GM21367 (cell line): ENCODE results near the gene SPATA31E1.
"Not testable (repeated sequence)": the region's sequence is repeated elsewhere in the genome, so short reads cannot be mapped to it uniquely, and the experiment has no call there.

Source experiments
- ATAC-seq: cut with Tn5 transposase; IDR thresholded peaks from one replicate; pipeline ENCODE4 v1.9.1; 2021; ENCODE audit not compliant: unreplicated experiment

The SPATA31E1 gene

GRCh38 chr9:87882627-87883026 lies at the start of gene SPATA31E1:
TSS of gene SPATA31E1 (plus strand) at chr9:87882877. CDS start at chr9:87882892, 15 bp downstream.
- ATAC-seq, result no peak

GRCh38 chr9:87834357-87834756 lies 48.3 kb upstream of the SPATA31E1 start:
- no peak for ATAC-seq

- ATAC-seq, result no peak
These were observed 46.1 kb upstream of the SPATA31E1 start for GRCh38 chr9:87836536-87836935.

- no peak for ATAC-seq
These were observed 45.5 kb upstream of the SPATA31E1 start for GRCh38 chr9:87836951-87837705.

- no peak for ATAC-seq
These were observed 42.5 kb upstream of the SPATA31E1 start for GRCh38 chr9:87840134-87840533.

- no peak for ATAC-seq
These were observed 39.6 kb upstream of the SPATA31E1 start for GRCh38 chr9:87842878-87843585.

GRCh38 chr9:87844506-87844905 lies 38.2 kb upstream of the SPATA31E1 start:
- no peak for ATAC-seq

GRCh38 chr9:87847817-87848216 lies 34.9 kb upstream of the SPATA31E1 start:
- ATAC-seq, result not testable (repeated sequence)

- ATAC-seq, result no peak
These were observed 33.4 kb upstream of the SPATA31E1 start for GRCh38 chr9:87849144-87849758.

- ATAC-seq, result no peak
These were observed 32.3 kb upstream of the SPATA31E1 start for GRCh38 chr9:87850391-87850790.

- not testable (repeated sequence) for ATAC-seq
These were observed 31.5 kb upstream of the SPATA31E1 start for GRCh38 chr9:87851186-87851585.

GRCh38 chr9:87853302-87853701 lies 29.4 kb upstream of the SPATA31E1 start:
- no peak for ATAC-seq

GRCh38 chr9:87853876-87854579 lies 28.6 kb upstream of the SPATA31E1 start:
- no peak for ATAC-seq

GRCh38 chr9:87854580-87854955 lies 28.1 kb upstream of the SPATA31E1 start:
- ATAC-seq, result no peak

- ATAC-seq, result no peak
These were observed 27.6 kb upstream of the SPATA31E1 start for GRCh38 chr9:87855061-87855460.

GRCh38 chr9:87857141-87857947 lies 25.3 kb upstream of the SPATA31E1 start:
- ATAC-seq, result no peak

GRCh38 chr9:87857948-87858335 lies 24.7 kb upstream of the SPATA31E1 start:
- ATAC-seq, result no peak

- ATAC-seq, result no peak
These were observed 23.5 kb upstream of the SPATA31E1 start for GRCh38 chr9:87859137-87859536.

- ATAC-seq, result no peak
These were observed 22.9 kb upstream of the SPATA31E1 start for GRCh38 chr9:87859786-87860185.

GRCh38 chr9:87861332-87861731 lies 21.3 kb upstream of the SPATA31E1 start:
- ATAC-seq, result no peak
